Activated naive CD4-positive, alpha-beta T cell treated with anti-CD3 and anti-CD28 coated beads for 36 hours (primary cell): ENCODE data around the gene AIMP1. TPM values are rescaled to one million over a fixed set of nuclear protein-coding genes. Genes with fewer than 3 reads are reported as not detected.
"Not testable (repeated sequence)": the region's sequence is repeated elsewhere in the genome, so short reads cannot be mapped to it uniquely, and the experiment has no call there.

Experiments
- CTCF ChIA-PET: fragments of 350-600 bp; sonication (Branson Sonifier 250); formaldehyde crosslinking; loops from one replicate; lab custom pipeline; 2021; ENCODE audit warnings: antibody characterized with exemption; lab: Charles Lee
- DNase-seq: peaks from one replicate; pipeline ENCODE4 v3.0.0-alpha.2; 2020
- H3K27ac Mint-ChIP-seq: one replicate; pipeline ENCODE4 v1.8.0; 2021; ENCODE audit warnings: mild to moderate bottlenecking, mixed read lengths
- H3K27me3 Mint-ChIP-seq: one replicate; pipeline ENCODE4 v1.8.0; 2021; ENCODE audit warnings: low read depth, mixed read lengths
- H3K36me3 Mint-ChIP-seq: one replicate; pipeline ENCODE4 v1.8.0; 2021; ENCODE audit warnings: low read depth, mixed read lengths
- H3K4me1 Mint-ChIP-seq: one replicate; pipeline ENCODE4 v1.8.0; 2021; ENCODE audit warnings: low read depth, mixed read lengths
- H3K4me3 Mint-ChIP-seq: one replicate; pipeline ENCODE4 v1.8.0; 2021; ENCODE audit warnings: mild to moderate bottlenecking, moderate library complexity, mixed read lengths
- H3K9me3 Mint-ChIP-seq: one replicate; pipeline ENCODE4 v1.8.0; 2021; ENCODE audit warnings: mixed read lengths
- intact Hi-C: fragments of 100-400 bp; cut with micrococcal nuclease; formaldehyde crosslinking; loops from one replicate; pipeline ENCODE4 v1.15.1; 2023
- total RNA-seq, 2 experiments: library from RNA; stranded (reverse); gene quantifications; one replicate each; pipeline ENCODE4 v1.2.3, GENCODE V29; 2021

Gene AIMP1
- total RNA-seq, 2 experiments from 2014 or later, result 49.7 to 52.0 TPM

- peaks cover 47% of the 10 kb centered on the region for H3K4me1 Mint-ChIP-seq
- intact Hi-C loops, result loop anchor here (1.0 to 10.0 kb wide), 6 partner anchors 185 to 1668 kb away; partner anchors contain the start of genes GSTCD, HADH, INTS12 and PAPSS1
- H3K9me3 Mint-ChIP-seq, result peaks cover 4% of the 10 kb centered on the region
- peaks cover 22% of the 10 kb centered on the region for H3K36me3 Mint-ChIP-seq
- no peak overlapping the region for H3K27ac Mint-ChIP-seq
- CTCF ChIA-PET, result no interaction called here
- no peaks in the 10 kb centered on the region for H3K27me3 Mint-ChIP-seq
- H3K4me3 Mint-ChIP-seq, result no peak overlapping the region
- no peak for DNase-seq
Observed at GRCh38 chr4:106316773-106317409, 541 bp downstream of the AIMP1 start.

DNA sequence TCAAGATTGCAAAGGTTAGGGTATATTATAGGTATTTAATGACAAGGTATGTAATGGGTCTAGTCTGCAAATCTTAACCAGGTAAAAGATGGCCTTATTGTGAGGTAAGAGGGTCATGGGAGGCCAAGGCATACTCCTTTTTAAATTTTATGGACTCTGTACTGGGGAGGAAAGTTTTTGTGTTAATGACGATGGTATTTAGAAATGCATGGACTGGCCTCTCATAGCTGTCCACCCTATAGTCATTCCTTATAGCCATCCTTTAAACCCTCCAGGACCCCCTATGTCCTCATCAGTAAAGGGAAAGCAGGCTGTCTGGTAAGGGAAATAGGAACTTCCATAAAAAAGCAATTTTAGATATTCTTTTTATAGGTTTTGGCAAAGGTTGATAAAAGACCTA lies 1.5 kb downstream of the AIMP1 start:
- peaks cover 4% of the 10 kb centered on the region for H3K9me3 Mint-ChIP-seq
- peaks cover 21% of the 10 kb centered on the region for H3K36me3 Mint-ChIP-seq
- H3K4me3 Mint-ChIP-seq, result no peak overlapping the region
- DNase-seq, result no peak
- peaks cover 47% of the 10 kb centered on the region for H3K4me1 Mint-ChIP-seq
- CTCF ChIA-PET, result no interaction called here
- H3K27ac Mint-ChIP-seq, result no peak overlapping the region
- intact Hi-C loops, result loop anchor here (2.0 to 10.0 kb wide), 3 partner anchors 1011 to 1667 kb away; partner anchors contain the start of genes HADH and TET2
- H3K27me3 Mint-ChIP-seq, result no peaks in the 10 kb centered on the region

- intact Hi-C loops, result loop anchor here (5.0 to 10.0 kb wide), 2 partner anchors 1171 to 1666 kb away; partner anchors contain the start of genes HADH and TET2
- CTCF ChIA-PET, result no interaction called here
- Mint-ChIP-seq H3K27ac (no peak overlapping the region), H3K4me3 (no peak overlapping the region), H3K27me3 (no peaks in the 10 kb centered on the region), H3K9me3 (peaks cover 4% of the 10 kb centered on the region), H3K36me3 (peaks cover 23% of the 10 kb centered on the region), H3K4me1 (peaks cover 46% of the 10 kb centered on the region)
- no peak for DNase-seq
Observed at GRCh38 chr4:106318511-106318910, 2.2 kb downstream of the AIMP1 start.

- Mint-ChIP-seq H3K27me3 (no peaks in the 10 kb centered on the region), H3K27ac (no peak overlapping the region), H3K9me3 (peaks cover 4% of the 10 kb centered on the region), H3K4me1 (peaks cover 35% of the 10 kb centered on the region), H3K36me3 (peaks cover 23% of the 10 kb centered on the region), H3K4me3 (no peak overlapping the region)
- CTCF ChIA-PET, result interaction anchor here (1.0 kb wide), 1 partner anchor 8 kb away, joined by 3 read pairs; no protein-coding TSS in a partner anchor
- DNase-seq, result no peak
- intact Hi-C loops, result no loop called here
Observed at GRCh38 chr4:106320235-106320634, 3.9 kb downstream of the AIMP1 start.

DNA sequence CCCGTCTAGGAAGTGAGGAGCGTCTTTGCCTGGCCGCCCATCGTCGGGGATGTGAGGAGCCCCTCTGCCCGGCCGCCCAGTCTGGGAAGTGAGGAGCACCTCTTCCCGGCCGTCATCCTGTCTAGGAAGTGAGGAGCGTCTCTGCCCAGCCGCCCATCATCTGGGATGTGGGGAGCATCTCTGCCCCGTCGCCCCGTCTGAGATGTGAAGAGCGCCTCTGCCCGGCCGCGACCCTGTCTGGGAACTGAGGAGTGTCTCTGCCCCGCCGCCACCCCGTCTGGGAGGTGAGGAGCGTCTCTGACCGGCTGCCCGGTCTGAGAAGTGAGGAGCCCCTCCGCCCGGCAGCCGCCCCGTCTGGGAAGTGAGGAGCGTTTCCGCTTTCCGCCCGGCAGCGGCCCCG lies 4.8 kb downstream of the AIMP1 start:
- H3K27me3 Mint-ChIP-seq, H3K27ac Mint-ChIP-seq, H3K4me3 Mint-ChIP-seq, CTCF ChIA-PET, intact Hi-C loops, H3K9me3 Mint-ChIP-seq, DNase-seq: not testable (repeated sequence)
- peaks cover 23% of the 10 kb centered on the region for H3K36me3 Mint-ChIP-seq
- peaks cover 35% of the 10 kb centered on the region for H3K4me1 Mint-ChIP-seq

- H3K27ac Mint-ChIP-seq, result not testable (repeated sequence)
- H3K4me1 Mint-ChIP-seq, result peaks cover 35% of the 10 kb centered on the region
Observed at GRCh38 chr4:106321814-106322213, 5.5 kb downstream of the AIMP1 start.

GRCh38 chr4:106323119-106323518 lies 6.8 kb downstream of the AIMP1 start:
- Mint-ChIP-seq H3K27me3 (no peaks in the 10 kb centered on the region), H3K9me3 (peaks cover 4% of the 10 kb centered on the region), H3K4me3 (no peak overlapping the region), H3K36me3 (peaks cover 34% of the 10 kb centered on the region), H3K4me1 (peaks cover 37% of the 10 kb centered on the region), H3K27ac (no peak overlapping the region)
- CTCF ChIA-PET, result no interaction called here
- DNase-seq, result no peak
- intact Hi-C loops, result no loop called here

More at GRCh38 chr4:106321814-106322213, 5.5 kb downstream of the AIMP1 start:
- H3K9me3 Mint-ChIP-seq, H3K4me3 Mint-ChIP-seq, DNase-seq, CTCF ChIA-PET, intact Hi-C loops, H3K27me3 Mint-ChIP-seq: not testable (repeated sequence)
- H3K36me3 Mint-ChIP-seq, result peaks cover 26% of the 10 kb centered on the region

GRCh38 chr4:106325800-106326199 lies 9.4 kb downstream of the AIMP1 start:
- Mint-ChIP-seq H3K36me3 (peaks cover 32% of the 10 kb centered on the region), H3K27me3 (no peaks in the 10 kb centered on the region), H3K27ac (no peak overlapping the region), H3K4me1 (peaks cover 26% of the 10 kb centered on the region), H3K4me3 (no peak overlapping the region), H3K9me3 (no peaks in the 10 kb centered on the region)
- intact Hi-C loops, result loop anchor here (2.0 kb wide), 1 partner anchor 15 kb away; no protein-coding TSS in a partner anchor
- no peak for DNase-seq
- CTCF ChIA-PET, result no interaction called here

DNA sequence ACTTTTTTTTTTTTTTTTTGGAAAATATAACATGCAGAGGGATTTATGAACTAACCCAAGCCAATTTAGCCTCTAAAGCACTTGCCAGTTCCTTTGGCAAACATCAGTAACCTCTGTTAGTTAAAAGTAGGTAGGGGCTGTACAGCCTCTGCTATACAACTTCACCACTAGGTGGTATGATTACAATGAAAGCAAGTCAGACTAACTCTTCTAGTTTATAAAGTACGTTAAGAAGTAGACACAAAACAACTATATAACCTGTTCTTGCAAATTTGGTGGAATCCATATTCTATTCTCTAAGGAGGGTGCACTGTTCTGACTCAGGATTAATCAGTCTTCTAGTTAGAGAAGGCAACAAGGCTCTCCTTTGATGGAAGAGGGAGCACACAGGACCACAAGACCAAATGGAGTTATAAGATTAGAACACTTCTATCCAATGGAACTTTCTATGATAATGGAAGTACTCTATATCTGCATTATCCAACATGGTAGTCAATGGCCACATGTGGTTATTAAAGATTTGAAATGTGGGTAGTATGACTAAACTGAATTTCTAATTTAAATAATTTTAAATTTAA lies 12.8 kb downstream of the AIMP1 start:
- Mint-ChIP-seq H3K36me3 (peaks cover 39% of the 10 kb centered on the region), H3K4me1 (peaks cover 7% of the 10 kb centered on the region), H3K27ac (no peak overlapping the region), H3K9me3 (no peaks in the 10 kb centered on the region), H3K4me3 (no peak overlapping the region), H3K27me3 (no peaks in the 10 kb centered on the region)
- intact Hi-C loops, result loop anchor here (1.0 kb wide), 2 partner anchors 173 to 569 kb away; no protein-coding TSS in a partner anchor
- DNase-seq, result no peak
- CTCF ChIA-PET, result interaction anchor here (0.7 kb wide), 3 partner anchors 9 to 847 kb away, joined by 3 read pairs; no protein-coding TSS in a partner anchor

GRCh38 chr4:106333186-106333585 lies 16.8 kb downstream of the AIMP1 start:
- H3K27me3 Mint-ChIP-seq, result no peaks in the 10 kb centered on the region
- intact Hi-C loops, result no loop called here
- peaks cover 10% of the 10 kb centered on the region for H3K9me3 Mint-ChIP-seq
- H3K4me1 Mint-ChIP-seq, result peaks cover 7% of the 10 kb centered on the region
- no peak overlapping the region for H3K4me3 Mint-ChIP-seq
- H3K36me3 Mint-ChIP-seq, result peaks cover 57% of the 10 kb centered on the region
- no peak overlapping the region for H3K27ac Mint-ChIP-seq
- CTCF ChIA-PET, result no interaction called here
- DNase-seq, result no peak

DNA sequence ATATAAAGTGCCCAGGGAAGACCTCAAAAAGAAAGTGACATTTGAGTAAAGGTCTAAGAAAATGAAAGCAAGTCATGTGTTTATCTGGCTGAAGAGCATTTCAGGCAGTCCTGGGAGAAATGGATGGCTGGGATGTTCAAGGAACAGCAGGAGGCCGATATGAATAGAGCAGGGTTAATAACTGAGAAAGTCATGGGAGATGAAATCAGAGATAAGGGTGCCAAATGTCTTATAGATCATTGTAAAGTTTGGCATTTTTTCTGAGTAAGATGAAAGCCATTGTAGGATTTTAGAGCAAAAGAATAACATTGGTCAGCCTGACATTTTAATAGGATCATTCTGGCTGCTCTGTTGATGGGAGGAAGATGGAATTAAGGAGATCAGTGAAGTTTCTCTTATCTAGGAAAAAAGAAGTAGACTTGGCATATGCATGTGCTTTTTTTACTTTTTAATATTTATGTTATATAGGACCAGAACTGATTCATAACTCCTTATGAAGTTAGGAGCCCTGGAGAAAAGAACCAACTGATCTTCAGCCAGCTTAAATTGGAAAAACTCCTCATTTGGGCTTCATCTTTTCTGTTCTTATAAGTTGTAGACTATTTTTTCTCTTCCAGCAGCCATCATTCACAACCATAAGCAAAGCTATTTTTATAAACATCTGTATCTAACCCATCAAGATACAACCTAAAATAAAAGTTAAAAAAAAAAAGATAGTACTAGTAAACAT lies 18.6 kb downstream of the AIMP1 start:
- DNase-seq, result no peak
- no peak overlapping the region for H3K4me3 Mint-ChIP-seq
- H3K9me3 Mint-ChIP-seq, result peaks cover 12% of the 10 kb centered on the region
- peaks cover 65% of the 10 kb centered on the region for H3K36me3 Mint-ChIP-seq
- H3K4me1 Mint-ChIP-seq, result peaks cover 15% of the 10 kb centered on the region
- intact Hi-C loops, result no loop called here
- H3K27me3 Mint-ChIP-seq, result no peaks in the 10 kb centered on the region
- no peak overlapping the region for H3K27ac Mint-ChIP-seq
- CTCF ChIA-PET, result interaction anchor here (0.6 to 0.7 kb wide), 2 partner anchors 626 to 820 kb away, joined by 3 to 4 read pairs; partner anchors contain the start of genes GSTCD and INTS12

- peaks cover 12% of the 10 kb centered on the region for H3K9me3 Mint-ChIP-seq
- intact Hi-C loops, result no loop called here
Observed at GRCh38 chr4:106336618-106337017, 20.3 kb downstream of the AIMP1 start.

More at GRCh38 chr4:106336618-106337017, 20.3 kb downstream of the AIMP1 start:
- peaks cover 72% of the 10 kb centered on the region for H3K36me3 Mint-ChIP-seq
- H3K4me1 Mint-ChIP-seq, result peaks cover 32% of the 10 kb centered on the region
- CTCF ChIA-PET, result no interaction called here
- no peak for DNase-seq
- H3K4me3 Mint-ChIP-seq, result no peak overlapping the region
- no peak overlapping the region for H3K27ac Mint-ChIP-seq
- no peaks in the 10 kb centered on the region for H3K27me3 Mint-ChIP-seq
